ENCODE results near the gene CCDC54. TPM values are rescaled to one million over a fixed set of nuclear protein-coding genes. Genes with fewer than 3 reads are reported as not detected.
A peak's percentile ranks its signal among the peaks of the same experiment; 100 is the strongest.
"Not testable (repeated sequence)": the region's sequence is repeated elsewhere in the genome, so short reads cannot be mapped to it uniquely, and the experiment has no call there.

Gene CCDC54
- total RNA-seq = not detected in 2 replicates

DNA sequence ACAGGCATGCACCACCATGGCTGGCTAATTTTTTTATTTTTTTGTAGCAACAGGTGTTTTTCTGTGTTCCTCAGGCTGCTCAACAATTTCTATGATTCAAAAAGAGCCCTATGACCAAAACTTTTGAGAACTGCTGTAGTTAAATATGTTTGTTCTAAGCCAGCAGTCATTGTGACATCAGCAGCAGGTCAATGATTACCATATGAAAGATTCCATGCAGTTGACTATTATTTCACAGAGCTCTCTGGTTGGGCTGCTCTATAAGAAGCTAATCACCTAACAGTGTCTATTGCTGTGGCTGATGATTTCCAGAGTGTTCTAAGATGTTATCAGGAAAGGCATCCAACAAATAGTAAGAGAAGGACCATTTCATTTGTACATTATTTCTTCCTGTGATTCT lies at the start of gene CCDC54:
Gene CCDC54, plus strand, starts transcription at position 289 of the 400 bp plus-strand sequence. CDS start 149 bp downstream, outside the sequence.
- DNase-seq (ENCODE audit: low read depth in 2 of 2) = no peak

DNA sequence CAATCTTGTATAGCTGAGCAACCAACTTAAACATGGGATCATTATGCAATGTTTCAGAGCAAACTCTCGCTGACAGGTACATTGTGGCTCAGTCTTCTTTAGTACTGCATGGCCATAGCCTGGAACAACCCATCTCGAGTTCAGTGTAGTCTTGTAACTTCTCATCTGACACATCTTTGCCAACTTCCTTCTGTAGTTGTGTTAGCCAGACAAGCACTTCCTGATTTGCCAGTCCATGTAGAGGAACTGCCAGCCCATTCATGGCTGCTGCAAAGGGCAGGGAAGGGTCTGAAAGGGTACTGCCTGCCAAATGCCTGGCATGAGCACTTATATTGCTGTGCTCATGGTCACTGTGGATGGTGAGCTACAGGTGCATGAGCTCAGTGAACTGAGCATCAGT lies 49.2 kb upstream of the CCDC54 start:
- DNase-seq (ENCODE audit: low read depth in 2 of 2) = no peak

DNA sequence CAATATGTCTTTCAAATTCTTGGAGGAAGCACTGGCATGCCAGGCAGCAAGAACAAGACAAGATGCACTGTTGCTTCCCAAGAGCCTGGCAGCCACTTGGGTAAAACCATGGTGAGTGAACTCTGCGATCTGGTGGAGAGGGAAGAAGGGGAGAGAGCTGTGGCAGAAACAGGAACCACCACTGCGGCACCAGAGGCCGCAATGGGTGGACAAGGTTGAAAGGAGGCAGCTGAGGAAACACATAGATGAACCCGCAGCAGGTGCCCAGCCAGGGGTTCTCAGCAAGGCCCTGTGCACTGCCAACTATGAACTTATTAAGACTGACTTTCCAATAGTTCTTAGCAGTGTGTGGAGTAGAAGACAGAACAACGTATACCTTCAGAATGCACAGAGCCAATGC lies 48.2 kb upstream of the CCDC54 start:
- DNase-seq (ENCODE audit: low read depth in 2 of 2) = no peak

DNA sequence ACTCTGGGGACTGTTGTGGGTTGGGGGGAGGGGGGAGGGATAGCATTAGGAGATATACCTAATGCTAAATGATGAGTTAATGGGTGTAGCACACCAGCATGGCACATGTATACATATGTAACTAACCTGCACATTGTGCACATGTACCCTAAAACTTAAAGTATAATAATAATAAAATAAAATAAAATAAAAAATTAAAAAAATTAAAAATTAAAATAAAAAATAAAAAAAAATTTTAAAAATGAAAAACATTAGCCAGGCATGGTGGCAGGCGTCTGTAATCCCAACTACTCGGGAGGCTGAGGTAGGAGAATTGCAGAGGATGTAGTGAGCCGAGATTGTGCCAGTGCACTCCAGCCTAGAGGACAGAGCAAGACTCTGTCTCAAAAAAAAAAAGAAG lies 37.5 kb upstream of the CCDC54 start:
- DNase-seq (ENCODE audit: low read depth in 2 of 2) = not testable (repeated sequence)

DNA sequence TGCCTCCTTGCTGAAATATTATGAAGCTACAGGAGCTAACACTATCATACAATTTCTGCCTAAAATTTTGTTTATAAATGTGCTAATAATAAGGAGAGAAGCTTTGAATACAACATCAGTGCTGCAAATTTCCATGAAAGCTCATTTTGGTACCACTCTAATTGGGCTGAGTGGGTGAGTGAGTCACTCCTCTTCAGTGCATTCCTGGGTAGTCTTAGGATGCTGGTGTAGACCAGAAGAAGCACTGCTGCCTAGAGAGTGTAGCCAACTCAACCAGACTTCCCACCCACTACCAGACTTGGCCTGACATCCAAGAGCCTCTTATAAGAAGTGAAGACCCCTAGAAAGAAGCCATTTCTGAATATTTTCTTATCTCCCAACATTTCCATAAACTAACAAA lies 32.5 kb upstream of the CCDC54 start:
- no peak for DNase-seq (ENCODE audit: low read depth in 2 of 2)

DNA sequence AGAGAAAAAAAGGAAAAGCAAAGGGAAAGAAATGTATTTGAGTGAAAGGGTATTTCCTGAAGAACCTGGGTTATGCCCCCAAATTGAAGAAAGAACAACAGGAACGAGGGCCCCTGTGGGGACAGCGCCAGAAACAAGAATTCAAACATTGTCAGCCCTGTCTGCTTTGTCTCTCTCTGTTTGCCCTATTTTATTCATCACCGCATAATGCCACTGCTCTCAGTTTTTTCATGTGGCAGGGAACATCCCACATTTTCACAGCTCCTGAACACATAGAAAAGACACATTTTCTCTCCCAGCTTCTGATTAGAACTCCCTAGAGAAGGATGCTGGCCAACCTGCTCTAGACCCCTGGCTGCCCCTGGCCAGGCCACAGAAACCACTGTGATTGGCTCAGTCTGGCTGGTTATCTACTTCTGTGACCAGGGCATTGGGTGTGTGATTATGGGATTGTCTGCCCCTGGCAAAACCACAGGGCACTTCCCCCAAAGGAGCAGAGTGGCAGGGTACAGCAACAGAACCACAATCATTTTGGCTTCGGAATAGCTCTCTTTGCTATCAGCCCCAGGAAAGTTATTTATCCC lies 31.3 kb upstream of the CCDC54 start:
- DNase-seq (ENCODE audit: low read depth in 2 of 2) = no peak

DNA sequence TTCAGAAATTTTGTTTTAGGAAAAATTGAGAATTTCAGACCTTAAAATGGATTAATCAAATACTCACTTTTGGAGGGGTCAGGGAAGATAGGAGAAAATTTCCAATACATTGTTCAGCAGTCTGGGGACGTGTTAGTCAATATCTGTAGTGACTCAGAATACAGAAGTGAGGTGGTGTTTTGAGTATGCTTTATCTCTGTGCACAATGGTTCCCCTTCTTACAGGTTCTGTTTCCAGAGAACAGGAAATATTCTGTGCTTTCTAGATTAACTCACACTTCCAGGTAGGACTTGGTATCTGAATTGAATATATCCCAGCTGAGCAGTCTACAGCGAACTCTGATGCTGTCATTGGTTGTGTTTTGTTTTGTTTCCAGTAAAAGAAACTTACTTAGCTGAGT lies 30.7 kb upstream of the CCDC54 start:
- DNase-seq (ENCODE audit: low read depth in 2 of 2) = no peak

DNA sequence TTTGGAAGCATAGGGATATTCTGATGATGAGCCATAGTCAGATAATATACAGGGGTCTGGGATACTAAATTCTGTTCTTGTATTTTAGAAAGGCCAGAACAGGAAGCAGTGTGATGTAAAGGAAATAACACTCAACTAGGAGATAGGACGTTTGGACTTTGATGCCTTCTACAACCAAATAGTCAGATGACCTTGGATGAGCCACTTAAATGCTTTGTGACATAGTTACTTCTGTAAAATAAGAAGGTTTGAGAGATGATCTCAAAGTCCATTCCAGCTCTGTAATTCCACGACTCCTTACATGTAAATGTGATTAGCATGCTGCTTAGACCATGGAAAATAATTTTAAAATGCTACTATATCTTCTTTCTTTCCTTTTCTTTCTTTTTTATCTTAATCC lies 29.5 kb upstream of the CCDC54 start:
- DNase-seq (ENCODE audit: low read depth in 2 of 2) = peak; percentile 15 to 17

DNA sequence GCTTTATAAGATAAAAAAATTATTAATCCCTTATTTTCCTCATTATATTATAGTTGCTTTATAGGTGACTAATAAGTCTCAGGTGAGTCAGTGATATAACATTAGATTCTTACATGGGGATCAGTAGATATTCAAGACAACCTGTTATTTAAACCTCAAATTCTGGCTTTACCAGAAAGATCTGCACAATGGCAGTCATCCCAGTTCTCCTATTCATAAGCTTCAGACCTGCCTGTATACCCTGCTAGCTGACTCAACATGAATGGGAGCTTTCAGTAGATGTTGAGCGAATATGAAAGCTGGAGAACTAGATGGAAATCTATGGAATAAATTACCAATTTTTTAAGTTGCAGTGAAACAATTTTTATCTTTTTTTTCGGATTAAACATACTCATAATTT lies 20.5 kb upstream of the CCDC54 start:
- no peak for DNase-seq (ENCODE audit: low read depth in 2 of 2)

DNA sequence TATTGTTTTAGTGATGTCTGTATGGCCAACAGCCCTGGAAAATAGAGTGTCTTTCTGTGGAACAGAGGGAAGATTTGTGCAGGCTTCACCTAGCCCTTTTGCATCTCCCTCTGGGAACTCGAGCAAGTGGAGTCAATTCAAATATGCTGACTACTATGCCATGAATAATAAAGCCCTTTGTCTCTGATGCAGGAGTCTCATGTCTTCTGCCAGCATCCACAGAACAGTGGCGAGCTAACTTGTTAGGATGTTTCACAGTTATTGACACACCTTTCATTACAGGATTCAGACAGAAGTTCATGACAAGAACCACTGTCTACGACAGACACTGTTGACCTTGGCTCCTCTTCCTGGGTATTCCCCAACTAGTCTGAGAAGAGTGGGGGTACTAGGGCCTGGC lies 15.6 kb upstream of the CCDC54 start:
- DNase-seq (ENCODE audit: low read depth in 2 of 2) = no peak

DNA sequence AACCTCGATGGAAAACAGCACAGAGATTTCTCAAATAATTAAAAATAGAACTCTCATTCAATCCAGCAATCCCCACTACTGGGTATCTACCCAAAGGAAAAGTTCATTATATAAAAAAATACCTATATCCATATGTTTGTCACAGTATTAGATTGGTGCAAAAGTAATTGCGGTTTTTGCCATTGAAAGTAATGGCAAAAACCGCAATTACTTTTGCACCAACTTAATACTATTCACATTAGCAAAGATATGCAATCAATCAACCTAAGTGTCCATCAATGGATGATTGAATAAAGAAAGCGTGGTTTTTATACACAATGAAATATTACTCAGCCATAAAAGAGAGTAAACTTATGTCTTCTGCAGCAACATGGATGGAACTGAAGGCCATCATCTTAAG lies 12.2 kb upstream of the CCDC54 start:
- DNase-seq (ENCODE audit: low read depth in 2 of 2) = no peak

DNA sequence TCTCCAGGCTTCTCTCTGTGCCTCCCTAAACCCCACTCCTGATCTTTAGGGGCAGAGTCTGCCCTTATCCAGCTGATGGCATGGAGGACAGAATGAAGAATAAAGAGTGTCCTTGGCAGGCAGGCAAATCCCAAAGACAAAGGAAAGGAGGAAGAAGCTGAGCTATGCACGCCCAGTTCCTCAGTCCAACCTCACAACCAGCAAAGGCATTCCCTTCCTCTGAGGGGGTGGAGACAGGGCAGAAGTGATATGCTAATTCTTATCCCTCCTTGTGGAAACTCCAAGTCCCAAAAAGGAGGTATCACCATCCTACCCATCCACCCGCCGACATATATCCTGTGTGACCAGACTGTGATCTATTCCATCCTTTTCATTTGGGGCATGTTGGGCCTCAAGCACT lies 10.5 kb upstream of the CCDC54 start:
- DNase-seq (ENCODE audit: low read depth in 2 of 2) = no peak

DNA sequence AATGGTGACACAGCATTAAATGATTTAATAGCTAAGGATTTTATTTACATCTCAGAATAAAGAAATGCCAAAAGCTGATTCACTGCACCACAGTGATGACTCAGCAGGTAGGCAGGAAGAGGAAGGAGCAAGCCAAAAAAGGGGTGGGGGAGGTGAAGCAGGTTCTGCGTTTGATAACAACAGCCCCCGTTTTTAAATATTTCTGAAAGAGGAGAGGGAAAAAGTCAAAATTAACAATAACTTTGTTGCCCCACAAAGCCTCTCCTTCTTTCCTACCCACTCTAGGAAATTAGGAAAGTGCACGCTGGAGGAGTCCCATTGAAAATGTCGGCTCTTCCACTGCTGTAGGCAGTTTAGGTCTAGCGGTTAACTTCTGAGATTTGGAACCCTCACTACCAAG lies 9.9 kb upstream of the CCDC54 start:
- peak; percentile 29 to 54 for DNase-seq (ENCODE audit: low read depth in 2 of 2)

DNA sequence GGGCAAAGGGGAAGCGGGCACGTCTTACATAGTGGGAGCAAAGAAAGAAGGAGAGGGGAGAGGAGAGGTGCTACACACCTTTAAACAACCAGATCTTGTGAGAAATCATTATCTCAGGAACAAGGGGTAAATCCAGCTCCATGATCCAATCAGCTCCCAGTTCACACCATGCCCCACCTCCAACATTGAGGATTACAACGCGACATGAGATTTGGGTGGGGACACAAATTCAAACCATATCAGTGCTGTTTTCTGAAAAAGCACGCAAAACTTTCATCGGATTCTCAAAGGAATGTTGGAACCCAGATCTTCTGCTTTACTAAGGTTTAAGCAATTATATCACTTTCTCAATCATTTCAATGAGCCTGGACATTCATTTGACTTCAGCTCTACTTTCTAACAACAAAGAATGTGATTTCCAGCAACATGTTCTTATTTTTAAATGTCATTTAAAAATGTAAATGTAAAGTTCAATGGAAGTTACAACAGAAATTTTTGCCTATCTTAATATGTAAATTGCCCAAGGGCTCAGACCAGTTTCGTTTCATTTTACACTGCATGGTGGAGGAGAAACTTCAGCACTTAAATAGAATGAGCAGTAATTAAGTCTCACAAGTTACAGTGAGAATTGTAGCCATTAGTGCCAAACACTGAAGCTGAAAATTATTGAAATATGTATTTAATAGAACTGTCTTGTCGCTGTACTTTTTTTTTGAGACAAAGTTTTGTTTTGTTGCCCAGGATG lies 8.4 kb upstream of the CCDC54 start:
- DNase-seq (ENCODE audit: low read depth in 2 of 2) = no peak

DNA sequence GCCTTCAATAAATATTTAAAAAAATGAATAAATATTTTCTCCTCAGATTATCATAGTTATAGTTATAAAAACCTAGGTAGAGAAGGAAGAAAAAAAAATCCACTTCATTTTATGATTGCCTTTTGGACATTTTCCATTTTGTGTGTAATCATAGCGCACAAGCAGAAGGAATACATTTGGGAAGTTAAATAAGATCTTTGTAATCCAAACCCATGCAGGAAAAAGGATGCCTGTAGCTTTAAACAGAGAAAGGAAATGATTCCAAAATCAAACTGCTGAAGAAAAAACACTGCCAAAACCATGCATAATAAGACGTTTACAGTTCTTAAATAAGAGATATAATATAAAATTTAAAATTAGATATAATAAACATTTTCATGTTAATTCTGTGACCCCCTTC lies 7.4 kb upstream of the CCDC54 start:
- no peak for DNase-seq (ENCODE audit: low read depth in 2 of 2)

DNA sequence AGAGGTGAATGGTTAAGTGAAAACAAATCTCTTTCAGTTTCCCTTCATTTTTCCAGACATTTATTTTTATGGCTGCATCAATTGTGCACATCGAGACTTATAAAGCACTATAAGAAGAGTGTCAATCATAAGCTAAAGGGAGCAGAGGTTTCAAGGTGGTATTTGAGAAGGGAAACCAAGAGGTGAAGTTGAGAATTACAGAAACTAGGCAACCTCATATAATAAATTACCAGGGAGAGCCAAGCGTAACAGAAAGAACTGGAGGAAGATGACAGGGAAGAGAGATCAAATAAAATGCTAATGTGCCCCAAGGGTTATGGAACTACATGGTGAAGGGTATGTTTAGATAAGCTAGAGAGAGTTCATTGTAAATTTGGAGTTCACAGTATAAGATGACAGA lies 6.3 kb upstream of the CCDC54 start:
- DNase-seq (ENCODE audit: low read depth in 2 of 2) = no peak

DNA sequence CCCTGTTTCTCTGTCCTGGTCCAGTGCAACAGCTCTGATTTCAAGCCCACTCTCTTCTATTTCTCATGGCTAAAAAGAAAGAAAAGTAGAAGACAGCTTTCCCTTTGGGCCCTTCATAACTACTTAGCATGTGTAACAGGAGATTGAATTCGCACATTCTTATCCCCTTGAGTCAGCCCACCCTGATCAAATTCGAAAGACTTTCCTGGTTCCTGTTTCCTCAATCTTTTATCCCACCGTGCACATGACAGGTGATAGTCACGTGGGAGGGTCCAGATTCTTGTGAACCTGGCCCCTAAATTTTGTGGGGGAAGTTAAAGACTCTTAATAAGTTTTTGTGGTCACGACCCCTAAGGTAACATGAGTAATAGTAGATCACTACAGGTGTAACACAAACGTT lies 4.7 kb upstream of the CCDC54 start:
- no peak for DNase-seq (ENCODE audit: low read depth in 2 of 2)

DNA sequence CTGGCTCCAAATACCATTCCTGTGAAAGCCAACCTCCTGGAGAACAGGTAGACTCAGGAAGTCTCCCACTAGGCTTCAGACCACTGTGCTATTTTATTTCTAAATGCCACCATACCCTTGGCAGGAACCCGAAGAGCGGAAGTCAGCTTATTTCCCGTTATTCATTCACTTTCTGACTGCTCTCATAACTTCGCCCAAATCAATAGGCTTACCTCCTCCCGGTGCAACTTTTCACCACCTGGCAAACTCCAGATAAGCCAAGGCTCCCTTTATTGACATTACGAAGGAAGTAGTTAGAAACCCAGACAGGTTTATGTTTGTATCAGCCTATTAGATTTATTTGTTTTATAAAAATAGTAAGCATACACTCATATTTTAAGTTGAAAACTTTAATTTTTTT lies 3.3 kb upstream of the CCDC54 start:
- DNase-seq (ENCODE audit: low read depth in 2 of 2) = peak; percentile 11 to 23

DNA sequence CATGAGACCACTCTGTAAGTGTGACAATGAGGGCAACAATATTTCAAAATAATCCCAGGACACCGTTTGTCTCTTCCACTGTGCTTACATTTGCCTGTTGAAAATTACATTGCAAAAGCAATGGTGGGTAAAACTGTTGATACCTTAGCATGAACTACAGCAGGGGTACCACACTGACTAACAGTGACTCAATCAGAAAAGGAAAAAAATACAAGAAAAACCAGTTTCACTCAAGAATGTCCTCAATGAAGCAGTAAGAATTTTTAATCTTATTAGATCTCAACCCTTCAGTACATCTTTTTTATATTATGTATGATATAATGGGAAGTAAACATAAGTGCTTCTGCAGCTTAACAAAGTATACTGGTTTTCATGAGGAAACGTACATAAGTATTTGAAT lies 1.6 kb upstream of the CCDC54 start:
- no peak for DNase-seq (ENCODE audit: low read depth in 2 of 2)

DNA sequence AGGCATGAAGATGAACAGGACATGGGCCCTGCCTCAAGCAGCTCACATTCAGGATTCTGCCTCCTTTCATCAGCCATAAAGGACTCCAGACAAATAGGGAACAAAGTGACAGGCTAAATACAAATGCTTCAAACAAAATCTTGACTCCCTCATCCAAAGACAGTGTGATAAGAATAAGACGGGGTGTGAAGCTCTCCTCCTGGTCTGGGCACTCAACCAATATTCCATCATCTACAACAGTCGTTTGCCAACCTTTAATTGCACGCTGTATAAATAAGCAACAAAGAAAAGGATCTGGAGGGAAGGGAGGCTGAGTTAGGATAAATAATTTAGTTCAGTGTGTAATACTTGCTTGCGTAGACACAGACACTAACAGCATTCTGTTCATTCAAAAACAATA lies 5.4 kb downstream of the CCDC54 start:
- DNase-seq (ENCODE audit: low read depth in 2 of 2) = no peak

DNA sequence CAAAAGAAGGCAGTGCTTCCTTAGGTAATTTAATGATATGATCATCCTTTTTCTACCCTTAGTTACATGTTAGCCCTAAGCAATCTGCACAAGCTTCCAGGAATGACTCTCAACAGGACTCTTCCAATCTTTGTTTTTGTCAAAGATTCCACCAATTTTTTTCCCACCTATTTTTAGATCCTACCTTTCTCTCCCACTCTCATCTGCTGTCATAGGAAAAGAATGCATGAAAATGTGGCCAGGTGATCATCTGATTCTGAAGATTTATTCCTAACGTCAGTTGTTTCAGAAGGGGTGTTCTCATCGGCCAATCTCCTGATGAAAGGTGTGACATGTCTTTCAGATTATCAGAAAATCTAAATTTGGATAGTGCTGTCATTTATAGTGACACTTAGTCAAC lies 7.2 kb downstream of the CCDC54 start:
- no peak for DNase-seq (ENCODE audit: low read depth in 2 of 2)

DNA sequence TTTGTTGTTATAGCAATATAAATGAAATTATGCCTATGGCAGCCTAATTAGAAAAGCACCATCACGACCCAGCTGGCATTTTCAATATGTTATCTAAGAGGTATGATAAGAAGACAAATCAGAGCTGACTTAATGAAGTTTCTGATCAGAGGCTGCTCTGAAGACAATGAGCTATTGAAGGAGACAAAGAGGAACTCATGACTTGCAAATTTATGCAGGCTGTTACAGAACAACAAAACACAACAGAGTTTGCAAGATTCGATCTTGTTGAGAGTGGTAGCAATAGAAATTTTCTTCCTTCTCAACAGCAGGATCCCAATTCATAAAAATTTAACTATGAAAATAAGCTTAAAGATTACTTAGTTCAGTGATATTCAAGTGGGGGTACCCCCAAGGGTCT lies 7.7 kb downstream of the CCDC54 start:
- DNase-seq (ENCODE audit: low read depth in 2 of 2) = no peak

DNA sequence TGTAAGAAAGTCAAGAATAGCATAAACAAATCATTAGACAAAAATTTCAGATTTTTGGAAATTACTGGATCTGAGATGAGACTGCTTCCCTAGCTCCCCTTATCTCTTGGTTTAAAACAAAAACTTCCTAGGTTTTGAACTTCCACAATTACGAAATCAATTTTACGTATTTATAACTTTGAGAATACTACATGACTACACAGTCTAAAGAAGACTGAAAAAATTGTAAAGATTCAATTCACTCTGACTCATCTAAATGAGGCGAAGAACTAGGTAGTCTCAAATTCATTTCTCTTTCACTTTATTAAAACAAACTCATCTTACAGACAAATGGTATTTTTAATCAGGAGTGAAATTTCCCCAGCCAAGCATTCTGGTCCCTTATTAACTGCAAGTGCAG lies 10.3 kb downstream of the CCDC54 start:
- DNase-seq (ENCODE audit: low read depth in 2 of 2) = no peak
